GM18505 (cell line): ENCODE data around the gene ZNF444.
"Not testable (repeated sequence)": the region's sequence is repeated elsewhere in the genome, so short reads cannot be mapped to it uniquely, and the experiment has no call there.

Experiments used
- ATAC-seq: cut with Tn5 transposase; IDR thresholded peaks from one replicate; pipeline ENCODE4 v1.9.1; 2021; ENCODE audit not compliant: unreplicated experiment
- POLR2A ChIP-seq: IDR thresholded peaks from 4 replicates; pipeline ENCODE4 v1.6.1; 2011; ENCODE audit warnings: borderline replicate concordance; ENCODE audit not compliant: insufficient read depth, insufficient read length; ENCODE audit errors: extremely low read depth

The ZNF444 gene

DNA sequence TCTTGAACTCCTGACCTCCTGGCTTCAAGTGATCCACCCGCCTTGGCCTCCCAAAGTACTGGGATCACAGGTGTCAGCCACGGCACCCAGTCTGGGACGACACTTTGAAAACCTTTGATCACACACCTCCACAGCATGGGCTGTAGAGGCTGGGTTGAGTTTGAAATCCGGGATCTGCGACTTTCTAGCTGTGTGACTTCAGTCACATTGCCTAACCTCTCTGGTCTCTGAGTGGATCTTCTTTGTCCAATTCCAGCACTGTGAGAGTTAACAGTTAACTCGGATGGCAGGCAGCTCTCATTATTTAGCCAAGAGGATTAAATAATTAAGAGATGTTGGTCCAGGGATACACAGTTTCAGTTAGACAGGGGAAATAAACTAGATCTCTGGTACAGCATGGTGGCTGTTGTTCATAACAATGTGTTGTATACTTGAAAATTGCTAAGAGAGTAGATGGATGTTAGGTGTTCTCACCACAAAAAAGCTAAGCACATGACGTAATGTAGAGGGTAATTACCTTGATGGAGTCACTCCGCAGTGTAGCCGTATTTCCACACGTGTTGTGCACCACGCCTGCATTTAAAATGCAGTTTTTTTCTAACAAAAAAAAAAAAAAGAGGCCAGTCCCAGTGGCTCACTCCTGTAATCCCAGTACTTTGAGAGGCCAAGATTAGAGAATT is 36.6 kb downstream of the ZNF444 start:
- no peak for TF ChIP-seq POLR2A
- ATAC-seq = no peak

GRCh38 chr19:56189785-56190184 is 48.7 kb downstream of the ZNF444 start:
- no peak for TF ChIP-seq POLR2A
- no peak for ATAC-seq

DNA sequence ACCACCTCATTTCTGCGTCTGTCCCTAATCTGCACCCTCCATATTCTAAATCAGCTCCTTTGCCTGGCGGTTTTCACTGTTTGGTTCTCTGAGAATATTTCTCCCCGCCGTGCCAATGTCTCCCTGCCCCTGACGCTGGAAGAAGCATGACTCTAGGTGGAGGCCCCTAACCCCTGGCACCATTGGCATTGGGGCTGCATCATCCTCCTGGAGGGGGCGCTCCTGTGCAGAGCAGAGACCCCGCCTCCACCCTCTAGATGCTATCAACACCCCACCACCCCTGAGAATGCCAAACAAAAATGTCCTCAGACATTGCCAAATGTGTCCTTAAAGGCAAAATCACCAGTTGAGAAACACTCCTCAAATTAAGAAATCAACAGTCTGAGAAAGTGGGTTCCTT is 50.0 kb downstream of the ZNF444 start:
- no peak for ATAC-seq
- TF ChIP-seq POLR2A = no peak

GRCh38 chr19:56191711-56192110 is 50.6 kb downstream of the ZNF444 start:
- no peak for TF ChIP-seq POLR2A
- ATAC-seq = no peak

GRCh38 chr19:56193981-56194640 is 53.0 kb downstream of the ZNF444 start:
- no peak for TF ChIP-seq POLR2A
- ATAC-seq = no peak

- not testable (repeated sequence) for ATAC-seq
Measured at GRCh38 chr19:56197646-56198045, 56.6 kb downstream of the ZNF444 start, which contains the start of gene ZSCAN5B. Gene ZSCAN5B (minus strand): TSS chr19:56197783. CDS start chr19:56193052, 4,731 bp downstream.

GRCh38 chr19:56199687-56200086 is 58.6 kb downstream of the ZNF444 start:
- no peak for ATAC-seq

GRCh38 chr19:56201973-56202372 is 60.9 kb downstream of the ZNF444 start, which contains the start of gene ZSCAN5C:
Gene ZSCAN5C (plus strand): TSS chr19:56202273. CDS start chr19:56205914, 3,641 bp downstream.
- TF ChIP-seq POLR2A = no peak
- no peak for ATAC-seq

More at GRCh38 chr19:56199687-56200086, 58.6 kb downstream of the ZNF444 start:
- no peak for TF ChIP-seq POLR2A

GRCh38 chr19:56207581-56207980 is 66.5 kb downstream of the ZNF444 start:
- ATAC-seq = not testable (repeated sequence)

DNA sequence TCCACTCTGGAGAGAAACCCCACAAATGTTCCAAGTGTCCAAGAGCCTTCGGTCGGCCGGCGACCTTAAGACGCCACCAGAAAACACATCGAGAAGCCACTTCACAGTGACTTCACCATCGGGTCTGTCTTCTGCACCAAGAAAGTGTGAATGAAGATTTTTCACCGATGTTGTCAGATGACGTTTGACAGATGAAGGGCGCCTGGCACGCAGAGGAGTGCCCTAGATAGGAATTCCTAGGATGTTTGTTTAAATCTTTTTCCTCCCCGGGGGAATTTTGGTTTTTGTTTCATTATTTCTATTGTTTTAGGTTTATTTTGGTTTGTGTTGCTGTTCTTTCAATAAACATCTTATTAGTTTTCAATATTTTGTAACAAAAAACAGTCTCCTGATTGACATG is 68.0 kb downstream of the ZNF444 start:
- TF ChIP-seq POLR2A = no peak
- no peak for ATAC-seq

DNA sequence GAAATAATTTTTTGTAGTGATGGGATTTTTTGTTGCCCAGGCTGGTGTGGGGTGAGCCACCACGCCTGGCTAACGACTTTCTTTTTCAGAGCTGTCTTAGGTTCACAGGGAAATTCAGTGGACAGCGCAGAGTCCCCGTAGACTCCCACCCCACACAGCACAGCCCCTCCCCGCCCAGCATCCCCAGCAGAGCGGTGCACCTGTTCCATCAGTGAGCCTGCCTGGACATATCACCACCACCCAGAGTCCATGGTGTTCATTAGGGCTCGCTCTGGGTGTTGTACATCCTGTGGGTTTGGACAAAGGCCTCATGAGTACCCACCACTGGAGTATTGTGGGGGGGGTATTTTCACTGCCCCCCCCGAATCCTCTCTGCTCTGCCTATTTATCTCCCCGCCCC is 68.9 kb downstream of the ZNF444 start:
- not testable (repeated sequence) for ATAC-seq
